Adipose tissue (tissue), 3 donors: ENCODE measurements around the gene DENND1B. TPM values are rescaled to one million over a fixed set of nuclear protein-coding genes. Genes with fewer than 3 reads are reported as not detected.
"Not testable (repeated sequence)": the region's sequence is repeated elsewhere in the genome, so short reads cannot be mapped to it uniquely, and the experiment has no call there.

ENCODE experiments used
- H3K27ac ChIP-seq: one replicate; pipeline ENCODE4 v1.5.1; 2013; ENCODE audit warnings: low read depth, low read length
- WGBS, 3 donors: extraction: QIAGEN DNeasy Blood & Tissue Kit; methylation state at CpG; one replicate each; pipeline ENCODE4 v1.1.7; 2013; 5-methylcytosine and 5-hydroxymethylcytosine counted together
- polyA plus RNA-seq, 3 donors: library from polyadenylated mRNA; stranded (reverse); fragments of 200-250 nt; gene quantifications; one replicate each; pipeline ENCODE4 v1.2.3, GENCODE V29; 2013
- donor health status: healthy with polysubstance abuse.
- donor health status: Bipolar disorder and iron deficiency.
- donor health status: healthy.

The DENND1B gene
- polyA plus RNA-seq, 3 donors = 1.3 to 3.0 (median 1.9) TPM

GRCh38 chr1:197705941-197706340, 69.3 kb downstream of the DENND1B start:
- H3K27ac ChIP-seq = no peak overlapping the region
- 80 to 97% (median 97%) methylated on average over 3 of the region's 3 CpGs for WGBS, 3 donors

DNA sequence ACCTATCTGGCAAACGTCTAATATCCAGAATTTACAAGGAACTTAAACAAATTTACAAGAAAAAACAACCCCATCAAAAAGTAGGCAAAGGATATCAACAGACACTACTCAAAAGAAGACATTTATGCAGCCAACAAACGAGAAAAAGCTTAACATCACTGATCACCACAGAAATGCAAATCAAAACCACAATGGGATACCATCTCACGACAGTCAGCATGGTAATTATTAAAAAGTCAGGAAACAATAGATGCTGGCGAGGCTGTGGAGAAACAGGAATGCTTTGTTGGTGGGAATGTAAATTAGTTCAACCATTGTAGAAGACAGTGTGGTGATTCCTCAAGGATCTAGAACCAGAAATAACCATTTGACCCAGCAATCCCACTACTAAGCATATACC, 74.6 kb downstream of the DENND1B start:
- 88 to 91% (median 89%) methylated on average over 4 of the region's 4 CpGs for whole genome bisulfite sequencing, 3 donors
- not testable (repeated sequence) for H3K27ac ChIP-seq

DNA sequence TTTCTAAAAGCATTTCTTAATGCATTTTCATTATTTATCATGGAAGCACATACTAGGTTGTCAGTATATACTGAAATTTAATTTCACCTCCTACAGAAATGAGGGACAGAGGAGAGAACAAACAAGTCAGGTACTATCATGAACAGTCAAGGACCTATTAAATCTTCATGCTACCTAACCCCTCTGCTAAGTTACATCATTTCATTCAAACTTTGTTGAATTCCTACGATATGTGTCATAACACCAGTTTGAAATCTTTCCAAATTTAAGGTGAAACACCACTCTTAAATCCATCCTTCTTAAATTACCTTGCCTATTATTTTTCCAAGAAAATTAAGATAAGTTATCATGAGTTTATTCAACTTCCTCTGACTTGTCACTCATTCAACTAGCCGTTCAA, 78.9 kb downstream of the DENND1B start:
- H3K27ac ChIP-seq = no peak overlapping the region
- WGBS, 3 donors = 39 to 72% (median 70%) methylated on average over 2 of the region's 2 CpGs

- no peak overlapping the region for H3K27ac ChIP-seq
These were observed 79.3 kb downstream of the DENND1B start for GRCh38 chr1:197695961-197696360.

DNA sequence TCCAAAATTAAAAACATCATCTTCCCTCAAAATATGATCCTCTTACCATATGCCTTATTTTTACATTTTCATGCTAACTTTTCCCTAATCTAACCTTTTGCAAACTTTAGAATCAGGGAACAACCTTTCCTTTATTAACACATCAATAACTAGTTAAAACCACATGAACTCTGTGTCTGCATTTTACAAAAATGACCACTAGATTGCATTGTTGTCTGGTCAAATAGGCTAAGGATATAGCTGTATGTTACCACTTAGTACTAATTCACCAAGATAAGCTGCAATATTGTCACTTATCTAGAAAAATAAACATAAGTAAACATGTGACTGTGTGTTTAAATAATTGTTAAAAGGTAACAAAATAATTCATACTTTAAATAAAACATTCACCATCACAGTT, 82.3 kb downstream of the DENND1B start:
- no peak overlapping the region for H3K27ac ChIP-seq

GRCh38 chr1:197691816-197692215, 83.5 kb downstream of the DENND1B start:
- no peak overlapping the region for H3K27ac ChIP-seq
- WGBS, 3 donors = 24 to 85% (median 84%) methylated on average over 1 of the region's 1 CpG

DNA sequence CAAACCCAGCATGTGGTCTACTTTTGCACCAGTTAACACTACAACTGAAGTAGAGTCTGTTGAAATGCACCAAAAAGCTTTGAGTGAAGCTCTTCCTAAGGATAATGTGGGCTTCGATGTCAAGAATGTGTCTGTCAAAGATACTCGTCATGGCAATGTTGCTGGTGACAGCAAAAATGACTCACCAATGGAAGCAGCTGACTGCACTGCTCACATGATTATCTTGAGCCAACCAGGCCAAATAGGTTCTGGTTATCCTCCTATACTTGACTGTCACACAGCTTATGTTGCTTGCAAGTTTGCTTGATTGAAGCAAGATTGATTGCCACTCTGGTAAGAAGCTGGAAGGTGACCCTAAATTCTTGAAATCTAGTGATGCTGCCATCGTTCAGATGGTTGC, 85.2 kb downstream of the DENND1B start:
- WGBS, 3 donors = 88 to 91% (median 89%) methylated on average over 3 of the region's 3 CpGs
- H3K27ac ChIP-seq = no peak overlapping the region

DNA sequence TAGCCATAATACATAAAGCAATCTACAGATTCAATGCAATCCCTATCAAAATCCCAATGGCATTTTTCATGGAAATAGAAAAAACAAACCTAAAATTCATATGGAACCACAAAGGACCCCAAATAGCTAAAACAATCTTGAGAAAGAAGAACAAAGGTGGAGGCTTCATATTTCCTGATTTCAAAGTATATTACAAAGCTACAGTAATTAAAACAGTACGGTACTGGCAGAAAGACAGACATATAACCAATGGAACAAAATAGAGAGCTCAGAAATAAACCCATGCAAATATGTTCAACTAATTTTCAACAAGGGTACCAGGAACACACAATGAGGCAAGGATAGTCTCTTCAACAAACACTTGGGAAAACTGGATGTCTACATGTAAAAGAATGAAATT, 87.0 kb downstream of the DENND1B start:
- 96 to 98% (median 97%) methylated on average over 1 of the region's 1 CpG for WGBS, 3 donors
- H3K27ac ChIP-seq = no peak overlapping the region

GRCh38 chr1:197686702-197687355, 88.5 kb downstream of the DENND1B start:
- 81 to 93% (median 92%) methylated on average over 6 of the region's 6 CpGs for WGBS, 3 donors
- H3K27ac ChIP-seq = no peak overlapping the region

DNA sequence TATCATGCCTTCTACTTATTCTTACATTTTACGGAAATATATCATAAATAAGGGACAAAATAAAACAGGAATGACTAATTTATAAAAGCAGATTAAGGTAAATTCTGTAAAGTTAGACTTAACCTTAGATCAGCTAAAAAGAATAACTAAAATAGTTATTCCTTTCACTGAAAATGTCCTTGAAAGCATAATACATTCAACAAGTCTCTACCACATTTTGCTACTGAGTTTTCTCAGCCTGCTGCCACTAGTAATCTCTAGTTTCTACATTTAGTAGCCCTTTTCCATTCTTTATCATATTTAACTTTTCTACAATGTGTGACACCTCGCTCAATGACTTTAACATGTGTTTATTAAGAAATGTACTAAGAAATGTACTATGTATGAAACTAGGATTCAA, 89.0 kb downstream of the DENND1B start:
- 66 to 87% (median 82%) methylated on average over 2 of the region's 2 CpGs for WGBS, 3 donors
- no peak overlapping the region for H3K27ac ChIP-seq

- no peak overlapping the region for H3K27ac ChIP-seq
- 7 to 45% (median 41%) methylated on average over 1 of the region's 1 CpG for WGBS, 3 donors
These were observed 89.5 kb downstream of the DENND1B start for GRCh38 chr1:197685785-197686184.

DNA sequence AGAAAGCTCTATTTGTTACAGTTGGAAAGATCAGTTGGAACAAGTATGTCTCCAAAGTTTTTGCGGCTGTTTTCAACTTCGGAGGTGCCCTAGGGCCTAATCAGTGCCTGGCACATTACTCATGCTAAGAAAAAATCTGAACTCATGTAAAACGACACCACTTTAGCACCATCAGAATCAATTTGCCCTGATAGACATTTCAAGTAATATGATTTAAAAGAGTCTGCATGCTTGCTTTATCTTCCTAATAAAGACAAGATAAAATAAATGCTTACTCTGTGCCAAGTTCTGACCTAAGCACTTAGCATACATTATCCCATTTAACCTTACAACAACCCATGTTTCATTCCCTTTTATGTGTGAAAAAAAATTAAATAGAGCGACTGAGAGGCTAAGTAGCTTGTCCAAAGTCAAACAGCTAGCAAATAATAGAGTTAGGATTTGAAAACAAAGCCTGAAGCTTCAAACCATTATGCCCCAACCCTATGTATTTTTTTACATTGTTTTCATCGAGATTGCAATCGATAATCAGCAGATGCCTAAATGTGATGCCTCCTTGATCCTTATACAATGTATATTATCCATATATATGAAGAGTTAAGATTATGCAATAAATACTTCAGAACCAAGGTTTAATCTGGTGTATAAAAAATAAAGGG, 91.3 kb downstream of the DENND1B start:
- 75 to 82% (median 75%) methylated on average over 6 of the region's 6 CpGs for WGBS, 3 donors
- H3K27ac ChIP-seq = no peak overlapping the region

- WGBS, 3 donors = 87 to 96% (median 92%) methylated on average over 3 of the region's 3 CpGs
- H3K27ac ChIP-seq = no peak overlapping the region
These were observed 92.0 kb downstream of the DENND1B start for GRCh38 chr1:197683280-197683679.

- 92 to 98% (median 93%) methylated on average over 1 of the region's 1 CpG for WGBS, 3 donors
- H3K27ac ChIP-seq = no peak overlapping the region
These were observed 95.0 kb downstream of the DENND1B start for GRCh38 chr1:197680311-197680710.

DNA sequence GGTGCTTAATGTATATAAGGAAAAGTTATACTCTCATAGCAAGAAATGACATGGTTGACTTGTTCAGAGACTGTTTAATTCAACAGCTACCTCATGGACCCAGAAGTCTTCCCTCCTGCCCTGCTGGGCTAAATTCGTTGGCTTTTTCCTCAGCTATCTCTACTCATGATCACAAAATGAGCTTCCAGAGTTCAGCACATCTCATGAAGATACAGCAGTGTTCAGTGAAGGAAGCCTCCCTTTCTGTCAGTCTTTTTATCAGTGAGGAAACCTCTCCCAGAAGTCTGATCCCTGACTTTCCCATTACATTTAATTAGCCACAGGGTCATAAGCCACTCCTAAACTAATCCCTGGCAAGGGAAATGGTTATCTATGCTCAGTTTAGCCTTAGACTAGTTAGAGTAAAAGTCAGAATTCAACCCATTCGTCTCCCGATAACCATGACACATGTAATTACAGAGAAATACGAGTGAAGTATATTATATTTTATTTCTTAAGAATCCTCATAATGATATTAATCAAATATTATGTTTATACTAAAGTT, 97.5 kb downstream of the DENND1B start:
- H3K27ac ChIP-seq = no peak overlapping the region
- WGBS, 3 donors = 87 to 88% (median 88%) methylated on average over 4 of the region's 4 CpGs

DNA sequence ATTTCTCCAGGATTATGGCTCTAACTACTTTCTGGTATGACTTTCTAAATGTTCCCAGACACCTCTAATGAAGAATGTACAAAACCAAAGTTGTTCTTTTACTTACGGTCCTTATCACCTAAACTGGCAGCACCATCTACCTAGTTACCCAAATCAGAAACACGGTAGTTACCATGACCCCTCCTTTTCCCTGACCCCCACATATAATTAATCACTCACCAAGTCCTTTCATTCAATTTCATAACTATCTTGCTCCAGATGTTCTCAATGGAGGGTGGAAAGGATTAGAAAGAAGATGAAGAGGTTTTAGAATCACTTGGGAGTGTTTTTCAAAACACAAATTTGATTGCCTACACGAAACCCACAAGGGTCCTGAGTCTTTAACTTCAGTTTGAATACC, 98.0 kb downstream of the DENND1B start:
- 69 to 90% (median 89%) methylated on average over 3 of the region's 3 CpGs for whole genome bisulfite sequencing, 3 donors
- no peak overlapping the region for H3K27ac ChIP-seq

DNA sequence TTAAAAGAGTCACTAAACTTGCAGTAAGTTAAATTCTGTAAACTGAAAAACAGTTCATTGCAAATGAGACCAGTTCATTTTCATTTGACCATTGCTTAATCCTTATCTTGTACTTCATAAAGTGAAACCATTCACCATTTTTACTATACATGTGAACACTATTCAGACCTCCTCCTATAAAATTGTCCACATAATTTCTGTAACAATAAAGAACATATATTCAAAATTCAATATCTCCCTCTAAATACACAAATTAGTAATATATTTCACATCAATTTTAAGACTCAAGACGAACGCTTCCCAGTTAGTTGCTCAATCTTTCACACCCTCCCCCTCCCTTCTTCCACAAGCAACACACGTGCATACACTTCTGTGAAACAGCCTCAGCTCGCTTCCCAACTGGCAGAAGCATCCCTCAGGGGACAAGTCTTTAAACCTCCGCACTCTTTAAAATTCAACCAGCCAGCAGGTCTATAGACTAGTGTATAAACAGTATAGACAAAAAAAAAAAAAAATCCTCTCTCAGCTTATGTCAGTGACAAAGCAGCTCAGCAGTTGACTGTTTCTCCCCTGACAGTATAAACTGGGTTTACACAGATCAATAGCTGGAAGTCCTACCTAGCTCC, 99.6 kb downstream of the DENND1B start:
- WGBS, 3 donors = 22 to 29% (median 25%) methylated on average over 5 of the region's 5 CpGs
- H3K27ac ChIP-seq = no peak overlapping the region

DNA sequence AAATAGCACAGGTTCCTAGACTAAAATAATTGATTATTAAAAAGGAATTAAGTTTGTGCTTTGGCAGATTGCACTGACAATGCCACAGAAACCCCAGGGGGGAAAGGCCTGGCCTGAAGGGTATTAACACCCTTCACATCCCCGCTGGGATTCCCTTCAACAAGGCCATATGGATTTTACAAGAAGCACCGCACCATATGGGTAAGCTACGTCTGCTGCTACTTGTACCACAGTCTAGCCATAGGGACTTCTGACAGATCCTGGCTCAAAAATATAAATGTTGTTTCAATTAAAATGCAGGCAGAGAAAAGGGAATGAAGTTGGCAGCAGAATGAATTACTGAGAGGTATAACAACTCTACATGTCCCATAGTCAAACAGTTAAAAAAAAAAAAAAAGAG, 101.0 kb downstream of the DENND1B start:
- no peak overlapping the region for H3K27ac ChIP-seq
- 88 to 94% (median 92%) methylated on average over 3 of the region's 3 CpGs for WGBS, 3 donors

GRCh38 chr1:197673292-197673691, 102.0 kb downstream of the DENND1B start:
- H3K27ac ChIP-seq = no peak overlapping the region
- 72 to 89% (median 85%) methylated on average over 2 of the region's 2 CpGs for WGBS, 3 donors

DNA sequence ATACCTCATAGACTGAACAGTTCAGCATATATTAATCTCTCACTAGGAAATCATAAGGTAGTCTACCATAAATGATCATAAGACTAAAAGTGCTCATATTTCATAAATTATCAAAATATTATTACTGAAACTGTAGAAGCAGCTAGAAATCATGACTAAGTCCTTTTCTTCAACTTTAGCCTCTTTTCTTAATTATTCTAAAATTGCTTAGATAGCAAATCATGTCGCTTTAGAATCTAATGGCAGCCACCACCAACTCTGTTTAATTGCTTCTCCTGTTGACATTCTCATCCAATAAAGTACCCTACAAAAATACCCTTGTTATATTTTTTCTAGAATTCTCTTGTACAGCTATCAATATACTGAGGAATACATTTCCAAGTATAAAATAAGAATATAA, 102.9 kb downstream of the DENND1B start:
- whole genome bisulfite sequencing, 3 donors = 92 to 98% (median 93%) methylated on average over 1 of the region's 1 CpG

More for the DNA sequence above, 102.9 kb downstream of the DENND1B start:
- H3K27ac ChIP-seq = no peak overlapping the region
